GM23248 (cell line): ENCODE measurements around the gene EEF1AKMT2. TPM values are rescaled to one million over a fixed set of nuclear protein-coding genes. Genes with fewer than 3 reads are reported as not detected.

Experiments used
- DNase-seq: peaks from one replicate; pipeline ENCODE4 v3.0.0-alpha.2; 2015
- H2AFZ ChIP-seq: fragments of 200-600 bp; sonication (generic); 2 replicates; pipeline ENCODE4 v1.6.1; 2016; ENCODE audit warnings: antibody characterized with exemption
- H3F3A ChIP-seq: fragments of 200-600 bp; sonication (generic); 2 replicates; pipeline ENCODE4 v1.6.1; 2016; ENCODE audit warnings: mild to moderate bottlenecking, antibody characterized with exemption, mixed run types; ENCODE audit not compliant: insufficient read depth
- H3K27ac ChIP-seq: fragments of 200-600 bp; sonication (generic); 2 replicates; pipeline ENCODE4 v1.5.1; 2016; ENCODE audit warnings: mild to moderate bottlenecking
- H3K27me3 ChIP-seq: fragments of 200-600 bp; sonication (generic); replicated peaks from 2 replicates; pipeline ENCODE4 v1.6.1; 2016; ENCODE audit warnings: mild to moderate bottlenecking; ENCODE audit not compliant: insufficient read depth
- H3K36me3 ChIP-seq: fragments of 200-600 bp; sonication (generic); 2 replicates; pipeline ENCODE4 v1.6.1; 2016; ENCODE audit warnings: low read depth, mild to moderate bottlenecking
- H3K4me1 ChIP-seq: fragments of 200-600 bp; sonication (generic); 2 replicates; pipeline ENCODE4 v1.6.1; 2016; ENCODE audit warnings: mild to moderate bottlenecking; ENCODE audit not compliant: insufficient read depth
- H3K4me2 ChIP-seq: fragments of 200-600 bp; sonication (generic); one replicate; pipeline ENCODE4 v1.6.1; 2016; ENCODE audit warnings: mild to moderate bottlenecking; ENCODE audit not compliant: unreplicated experiment
- H3K4me3 ChIP-seq: fragments of 200-600 bp; sonication (generic); 2 replicates; pipeline ENCODE4 v1.5.1; 2016; ENCODE audit warnings: mild to moderate bottlenecking
- H3K79me2 ChIP-seq: fragments of 200-600 bp; sonication (generic); 2 replicates; pipeline ENCODE4 v1.6.1; 2016; ENCODE audit warnings: mild to moderate bottlenecking; ENCODE audit not compliant: insufficient read depth
- H3K9ac ChIP-seq: fragments of 200-600 bp; sonication (generic); 2 replicates; pipeline ENCODE4 v1.6.1; 2016; ENCODE audit warnings: mild to moderate bottlenecking
- H3K9me2 ChIP-seq: fragments of 200-600 bp; sonication (generic); 2 replicates; pipeline ENCODE4 v1.6.1; 2016; ENCODE audit warnings: mixed run types, mild to moderate bottlenecking, moderate library complexity; ENCODE audit not compliant: insufficient read depth
- H3K9me3 ChIP-seq: fragments of 200-600 bp; sonication (generic); one replicate; pipeline ENCODE4 v1.6.1; 2017; ENCODE audit warnings: low read depth
- H4K20me1 ChIP-seq: fragments of 200-600 bp; sonication (generic); 2 replicates; pipeline ENCODE4 v1.6.0; 2016; ENCODE audit not compliant: insufficient read depth
- EZH2 ChIP-seq: fragments of 200-600 bp; sonication (generic); IDR thresholded peaks from 2 replicates; pipeline ENCODE4 v1.6.1; 2018; ENCODE audit warnings: antibody characterized with exemption, mild to moderate bottlenecking; ENCODE audit not compliant: insufficient read depth, poor library complexity, severe bottlenecking
- EZH2phosphoT487 ChIP-seq: fragments of 200-600 bp; sonication (generic); IDR thresholded peaks from 2 replicates; pipeline ENCODE4 v1.6.1; 2018; ENCODE audit warnings: antibody characterized with exemption, moderate library complexity, mild to moderate bottlenecking, low read depth; ENCODE audit not compliant: insufficient read depth
- WGBS, 2 experiments: methylation state at CpG; one replicate each; pipeline ENCODE4 v1.1.6; 2015 to 2017; ENCODE audit warnings: low lambda C conversion rate in 2 of 2, low coverage in 1 of 2; ENCODE audit errors: missing lambda C conversion rate in 2 of 2; 5-methylcytosine and 5-hydroxymethylcytosine counted together
- in situ Hi-C: fragments of 300-500 bp; cut with MboI; formaldehyde crosslinking; loops from 2 replicates; pipeline ENCODE4 v1.15.0; 2020
- polyA plus RNA-seq: library from polyadenylated mRNA; unstranded; fragments of >200 nt; fragmentation: Nextera tagmentation; extraction: Ambion mirVana; gene quantifications from 2 replicates; pipeline ENCODE4 v1.2.1, GENCODE V29; 2016
- total RNA-seq: library from RNA; depleted of rRNA; stranded (reverse); fragments of >200 nt; shearing (Covaris generic); gene quantifications from 2 replicates; pipeline ENCODE4 v1.2.3, GENCODE V29; 2014

EEF1AKMT2 gene
- total and polyA plus RNA-seq, 2 experiments from 2014 or later, result 24.0 to 27.4 TPM

GRCh38 chr10:124737221-124737620, 54.5 kb downstream of the EEF1AKMT2 start:
- no peak overlapping the region for H3K4me3 ChIP-seq
- in situ Hi-C loops, result loop anchor here (10.0 kb wide), 1 partner anchor 182 kb away; no protein-coding TSS in a partner anchor
- TF ChIP-seq EZH2, result no peak
- no peak for TF ChIP-seq EZH2phosphoT487
- no peak overlapping the region for H3K4me2 ChIP-seq
- H4K20me1 ChIP-seq, result no peaks in the 10 kb centered on the region
- no peaks in the 10 kb centered on the region for H3K36me3 ChIP-seq
- no peaks in the 10 kb centered on the region for H3K9me2 ChIP-seq
- no peak for DNase-seq
- peaks cover 61% of the 10 kb centered on the region for H3K79me2 ChIP-seq
- H3K4me1 ChIP-seq, result peaks cover 29% of the 10 kb centered on the region
- no peak overlapping the region for H2AFZ ChIP-seq
- H3F3A ChIP-seq, result peaks cover 25% of the 10 kb centered on the region
- H3K27me3 ChIP-seq, result no peaks in the 10 kb centered on the region
- H3K9me3 ChIP-seq, result no peaks in the 10 kb centered on the region
- H3K27ac ChIP-seq, result no peak overlapping the region
- no peak overlapping the region for H3K9ac ChIP-seq
- WGBS, 2 experiments, result 79 to 87% methylated on average over 7 of the region's 7 CpGs

DNA sequence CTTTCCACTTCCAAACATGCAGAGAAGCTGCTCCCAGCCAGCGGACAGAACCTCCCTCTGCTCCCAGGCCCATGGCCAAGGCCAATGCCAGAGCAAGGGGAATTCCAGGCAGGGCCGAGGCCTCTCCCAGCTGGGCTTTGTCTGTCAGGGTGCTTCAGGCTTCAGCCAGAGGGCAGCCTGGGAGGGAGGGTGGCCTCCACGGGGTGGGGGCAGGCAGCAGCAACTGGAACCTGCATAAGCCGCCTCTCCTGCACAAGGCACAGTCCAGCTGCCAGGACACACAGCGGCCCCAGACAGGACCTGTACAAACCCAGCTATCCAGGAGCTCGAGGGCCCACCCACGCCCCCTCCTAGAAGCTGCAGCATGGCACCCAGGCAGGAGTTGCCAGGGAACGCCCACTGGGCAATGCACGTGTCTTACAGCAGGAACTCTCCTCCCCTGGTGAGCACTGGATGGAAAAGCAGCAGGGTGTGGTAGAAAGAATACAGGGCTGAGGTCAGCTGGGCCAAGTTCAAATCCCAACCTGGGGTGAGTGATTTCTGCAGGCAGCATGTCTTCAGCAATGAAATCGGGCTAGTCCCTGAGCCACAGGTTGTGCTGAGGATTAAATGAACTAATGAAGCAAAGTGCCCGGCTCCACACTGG, 55.1 kb downstream of the EEF1AKMT2 start:
- H3K4me3 ChIP-seq, result no peak overlapping the region
- H3K27ac ChIP-seq, result no peak overlapping the region
- H3K4me2 ChIP-seq, result no peak overlapping the region
- no peaks in the 10 kb centered on the region for H4K20me1 ChIP-seq
- TF ChIP-seq EZH2phosphoT487 (no peak), EZH2 (no peak)
- no peaks in the 10 kb centered on the region for H3K27me3 ChIP-seq
- in situ Hi-C loops, result loop anchor here (10.0 kb wide), 1 partner anchor 182 kb away; no protein-coding TSS in a partner anchor
- H3K79me2 ChIP-seq, result peaks cover 55% of the 10 kb centered on the region
- H2AFZ ChIP-seq, result no peak overlapping the region
- H3K9me2 ChIP-seq, result no peaks in the 10 kb centered on the region
- no peaks in the 10 kb centered on the region for H3K9me3 ChIP-seq
- peak; percentile 61 for DNase-seq
- H3K36me3 ChIP-seq, result no peaks in the 10 kb centered on the region
- peaks cover 21% of the 10 kb centered on the region for H3F3A ChIP-seq
- WGBS, 2 experiments, result 35 to 44% methylated on average over 11 of the region's 11 CpGs
- no peak overlapping the region for H3K9ac ChIP-seq
- H3K4me1 ChIP-seq, result peaks cover 28% of the 10 kb centered on the region

DNA sequence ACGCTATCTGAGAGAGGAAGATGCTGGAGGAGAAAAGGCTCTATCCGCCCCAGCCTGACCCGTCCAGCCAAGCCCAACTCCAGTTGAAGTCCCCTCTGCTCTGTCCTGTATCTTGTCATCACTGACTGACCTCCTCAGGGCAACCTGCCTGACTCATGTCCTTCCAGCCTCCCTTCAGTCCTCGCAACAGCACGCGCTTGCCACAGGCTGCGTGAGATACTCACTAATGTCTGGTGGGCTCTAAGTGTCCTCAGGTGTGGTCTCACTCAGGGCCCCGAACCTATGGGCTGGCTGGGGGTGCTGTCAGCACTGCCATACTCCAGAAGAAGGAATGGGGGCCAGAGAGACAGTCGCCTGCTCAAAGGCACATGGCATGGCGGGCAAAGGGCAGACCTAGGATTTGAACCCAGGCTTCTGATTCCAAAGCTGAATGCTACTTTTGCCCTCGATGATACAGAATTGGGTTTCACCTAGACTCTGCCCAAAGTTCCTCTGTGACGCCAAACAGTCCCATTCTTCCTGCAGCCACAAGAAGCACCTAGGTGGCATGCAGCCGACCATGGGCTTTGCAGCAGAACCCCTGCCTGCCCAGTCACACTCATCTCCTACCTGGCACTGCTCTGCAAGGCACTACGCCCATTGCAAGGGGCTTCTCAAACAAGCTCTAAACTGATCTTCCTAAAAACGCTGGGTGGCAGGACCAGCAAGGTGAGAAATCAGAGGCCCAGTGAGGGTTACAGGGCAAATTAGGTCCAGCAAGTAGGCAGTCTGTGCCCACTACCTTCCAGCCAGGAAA, 56.0 kb downstream of the EEF1AKMT2 start:
- Histone ChIP-seq H3K27ac (no peak overlapping the region), H3K9me3 (no peaks in the 10 kb centered on the region), H3K27me3 (no peaks in the 10 kb centered on the region), H3K79me2 (peaks cover 52% of the 10 kb centered on the region), H4K20me1 (no peaks in the 10 kb centered on the region), H3K9ac (no peak overlapping the region), H3K4me3 (no peak overlapping the region), H3K4me2 (no peak overlapping the region), H2AFZ (no peak overlapping the region), H3F3A (peaks cover 11% of the 10 kb centered on the region), H3K36me3 (no peaks in the 10 kb centered on the region), H3K9me2 (no peaks in the 10 kb centered on the region), H3K4me1 (peaks cover 19% of the 10 kb centered on the region)
- in situ Hi-C loops, result loop anchor here (10.0 kb wide), 1 partner anchor 181 kb away; no protein-coding TSS in a partner anchor
- DNase-seq, result no peak
- no peak for TF ChIP-seq EZH2
- TF ChIP-seq EZH2phosphoT487, result no peak
- WGBS, 2 experiments, result 92 to 96% methylated on average over 14 to 15 of the region's 15 CpGs

DNA sequence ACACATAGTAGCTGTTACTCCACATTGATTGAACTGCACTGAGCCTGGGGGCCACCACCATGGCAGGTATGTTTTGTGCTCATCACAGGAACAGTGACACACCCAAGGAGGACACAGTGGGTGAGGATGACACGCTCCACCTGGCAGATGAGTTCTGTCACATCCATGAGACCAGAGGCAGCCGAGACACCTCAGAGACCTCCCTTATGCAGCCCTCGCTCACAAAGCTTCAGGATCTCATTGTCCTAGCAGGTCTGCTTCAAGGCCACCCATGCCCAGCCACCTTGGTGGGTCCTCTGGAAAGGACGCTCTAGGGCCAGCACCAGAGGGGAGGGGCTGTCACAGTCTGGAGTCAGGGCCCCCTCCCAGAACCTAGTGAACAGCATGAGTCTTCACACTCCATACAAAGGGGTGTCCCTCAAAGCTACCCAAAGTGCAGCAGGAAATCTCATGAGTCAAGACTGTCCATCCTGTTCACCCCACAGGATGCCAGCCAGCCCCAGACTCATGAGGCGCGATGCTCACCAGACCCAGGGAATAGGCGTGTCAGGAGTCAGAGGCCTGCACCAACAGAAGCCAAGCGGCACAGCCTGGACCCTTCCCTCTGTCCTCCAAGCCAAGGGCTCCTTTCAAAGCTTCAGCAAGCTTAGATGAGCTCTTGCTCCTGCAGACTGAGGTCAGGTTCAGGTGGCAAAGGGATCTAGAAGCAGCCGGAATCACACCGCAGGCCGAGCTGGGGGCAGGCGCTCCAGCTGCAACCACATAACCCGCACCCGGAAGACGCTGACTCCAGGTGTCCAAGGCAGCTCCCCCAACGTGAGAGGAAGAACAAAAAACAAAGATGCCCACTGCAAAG, 57.1 kb downstream of the EEF1AKMT2 start:
- Histone ChIP-seq H3K4me3 (no peak overlapping the region), H3K9ac (no peak overlapping the region), H3K4me2 (no peak overlapping the region), H3K27ac (no peak overlapping the region), H3K4me1 (peaks cover 10% of the 10 kb centered on the region; the same call in 1 of the 2 replicates), H3F3A (no peaks in the 10 kb centered on the region), H3K9me2 (no peaks in the 10 kb centered on the region), H4K20me1 (no peaks in the 10 kb centered on the region), H3K9me3 (no peaks in the 10 kb centered on the region), H2AFZ (no peak overlapping the region), H3K79me2 (peaks cover 46% of the 10 kb centered on the region), H3K27me3 (no peaks in the 10 kb centered on the region), H3K36me3 (no peaks in the 10 kb centered on the region)
- in situ Hi-C loops, result loop anchor here (10.0 kb wide), 1 partner anchor 180 kb away; no protein-coding TSS in a partner anchor
- no peak for DNase-seq
- WGBS, 2 experiments, result 95 to 96% methylated on average over 16 of the region's 16 CpGs
- TF ChIP-seq EZH2, result no peak
- TF ChIP-seq EZH2phosphoT487, result no peak
